ENCODE measurements around the gene MTCL1. TPM values are rescaled to one million over a fixed set of nuclear protein-coding genes. Genes with fewer than 3 reads are reported as not detected.

MTCL1 gene
- 93.7 TPM for polyA plus RNA-seq (2013, experiment 1 of 2; ENCODE audit: insufficient read length)
- polyA plus RNA-seq (2013, experiment 2 of 2; ENCODE audit: insufficient read length) = 91.3 TPM

DNA sequence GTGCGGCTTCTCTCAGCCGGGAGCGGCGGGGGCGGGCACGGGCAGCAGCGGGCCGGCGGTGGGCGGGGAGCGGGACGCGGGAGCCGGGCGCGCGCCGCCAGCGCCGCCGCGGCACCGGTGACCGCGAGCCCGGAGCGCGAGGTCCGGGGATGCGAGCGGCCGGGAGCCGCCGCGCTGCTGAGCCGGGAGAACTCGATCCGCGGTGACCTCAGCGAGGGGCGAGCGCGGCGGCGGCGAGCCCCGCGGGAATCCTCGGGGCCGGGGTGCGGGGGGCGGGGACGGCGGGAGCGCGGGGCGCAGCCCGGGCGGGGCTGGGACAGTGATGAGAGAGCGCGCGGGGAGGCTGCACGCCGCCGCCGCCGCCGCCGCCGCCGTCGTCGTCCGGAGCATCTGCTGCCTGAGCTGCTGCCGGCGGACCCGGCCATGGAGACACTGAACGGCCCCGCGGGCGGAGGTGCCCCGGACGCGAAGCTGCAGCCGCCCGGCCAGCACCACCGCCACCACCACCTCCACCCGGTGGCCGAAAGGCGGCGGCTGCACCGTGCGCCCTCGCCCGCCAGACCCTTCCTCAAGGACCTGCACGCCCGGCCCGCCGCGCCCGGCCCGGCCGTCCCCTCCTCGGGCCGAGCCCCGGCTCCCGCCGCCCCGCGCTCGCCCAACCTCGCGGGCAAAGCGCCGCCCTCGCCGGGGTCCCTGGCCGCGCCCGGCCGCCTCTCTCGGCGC is at the start of gene MTCL1:
Gene MTCL1 (plus strand): TSS at position 319 of the 723 bp plus-strand sequence. CDS start 105 bp downstream, at position 424.
- peak; percentile 75 for DNase-seq

DNA sequence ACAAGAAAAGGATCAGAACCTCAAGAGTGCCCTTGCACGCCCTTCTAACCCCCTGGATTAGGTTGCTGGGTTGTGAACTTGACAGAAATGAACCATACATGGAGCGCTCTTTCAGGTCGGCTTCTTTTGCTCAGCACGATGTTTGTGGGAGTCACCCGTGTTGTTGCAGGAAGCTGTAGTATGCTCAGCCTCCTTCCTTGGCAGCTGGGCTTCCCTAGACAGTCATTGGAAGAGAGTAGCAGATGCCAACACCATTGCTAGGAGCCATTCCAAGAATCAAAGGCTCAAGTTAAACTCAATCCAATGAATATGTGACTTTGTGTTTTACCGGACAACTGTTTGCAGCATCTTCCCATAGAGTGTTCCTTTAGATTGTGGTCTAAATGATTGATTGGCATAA is 49.1 kb upstream of the MTCL1 start:
- no peak for DNase-seq

DNA sequence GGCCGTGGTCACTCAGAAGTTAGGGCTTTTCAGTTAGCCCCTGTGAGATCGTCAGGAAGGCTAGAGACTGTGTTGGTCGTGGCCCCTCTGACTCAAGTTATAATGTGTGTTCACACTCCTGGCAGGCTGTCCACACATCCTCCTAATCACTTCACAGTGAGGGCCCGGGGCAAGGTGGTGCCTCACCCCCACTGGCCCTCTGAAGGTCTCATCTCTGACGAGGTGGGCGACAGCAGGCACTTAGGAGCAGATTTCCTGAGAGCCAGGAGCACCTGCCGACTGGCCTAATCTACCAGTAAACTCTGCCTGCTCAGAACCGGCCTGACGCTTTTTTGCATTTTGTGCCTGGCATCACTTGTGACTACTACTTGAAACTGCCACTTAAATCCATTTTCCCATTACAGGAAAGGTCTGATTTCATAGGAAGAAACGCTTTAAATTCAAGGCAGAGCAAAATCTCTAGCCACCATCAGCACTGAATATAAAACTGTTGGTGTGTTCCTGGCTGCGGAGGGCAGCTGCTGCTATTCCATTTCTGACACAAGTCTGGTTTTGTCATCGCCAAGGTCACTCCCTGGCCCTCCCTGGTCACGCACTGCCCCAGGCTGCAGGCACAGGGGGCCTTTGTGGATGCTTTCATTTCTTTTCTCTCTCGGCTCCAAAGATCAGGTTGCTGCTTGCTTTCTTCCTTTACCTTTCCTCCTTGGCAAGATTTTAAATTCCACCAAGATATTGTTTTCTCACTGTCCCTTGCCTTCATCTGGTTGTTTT is 48.1 kb upstream of the MTCL1 start:
- no peak for DNase-seq

DNA sequence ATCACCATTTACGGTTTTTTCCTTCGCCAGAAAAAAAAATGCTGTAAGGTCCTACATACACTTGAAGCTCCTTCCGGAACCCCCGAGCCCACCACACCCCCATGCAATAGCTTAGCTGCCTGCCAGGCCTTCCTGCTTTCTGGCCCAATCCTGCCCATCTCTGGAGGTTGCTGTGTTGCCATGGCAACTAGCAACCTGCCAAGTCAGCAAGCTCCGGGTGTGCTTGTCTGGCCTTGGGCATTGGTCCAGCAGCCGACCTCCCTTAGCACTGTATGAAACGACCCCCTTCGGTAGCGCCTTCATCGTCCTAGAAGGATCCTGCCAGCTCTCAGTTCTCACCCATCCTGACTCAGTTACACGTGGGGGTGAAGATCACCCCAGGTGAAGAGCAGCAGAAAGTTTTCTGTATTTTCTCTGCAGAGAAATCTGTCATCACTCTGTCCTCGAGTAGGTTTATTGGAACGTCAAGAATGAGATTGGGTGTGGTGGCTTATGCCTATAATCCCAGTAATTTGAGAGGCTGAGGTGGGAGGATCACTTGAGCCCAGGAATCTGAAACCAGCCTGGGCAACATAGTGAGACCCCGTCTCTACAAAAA is 47.4 kb upstream of the MTCL1 start:
- peak; percentile 70 for DNase-seq

DNA sequence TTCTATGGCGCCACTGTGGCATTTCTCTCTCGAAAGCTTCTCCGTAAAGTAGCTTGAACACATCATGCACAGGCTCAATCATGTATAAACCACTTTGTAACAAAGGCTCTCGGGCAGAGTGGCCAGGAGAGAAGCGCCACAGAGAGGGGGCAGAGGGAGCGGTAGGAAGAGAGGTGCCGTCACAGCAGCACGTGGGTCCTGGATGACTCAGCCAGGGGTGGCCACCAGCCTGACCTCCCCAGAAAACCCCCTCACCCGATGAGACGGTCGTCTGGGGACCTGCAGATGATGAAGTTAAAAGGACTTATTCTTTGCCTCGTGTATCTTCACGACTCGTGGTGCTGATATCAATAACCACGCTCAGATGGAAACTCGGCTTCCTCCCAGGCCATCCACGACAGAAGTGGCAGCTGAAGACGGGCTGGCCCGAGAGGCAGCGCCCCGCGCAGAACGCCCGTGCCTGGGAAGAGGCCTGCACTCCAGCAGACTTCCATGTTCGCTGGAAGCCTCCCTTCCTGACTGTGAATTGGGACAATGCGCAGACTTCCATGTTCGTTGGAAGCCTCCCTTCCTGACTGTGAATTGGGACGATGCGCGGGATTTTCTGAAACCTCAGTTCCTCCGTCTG is 46.4 kb upstream of the MTCL1 start:
- no peak for DNase-seq

DNA sequence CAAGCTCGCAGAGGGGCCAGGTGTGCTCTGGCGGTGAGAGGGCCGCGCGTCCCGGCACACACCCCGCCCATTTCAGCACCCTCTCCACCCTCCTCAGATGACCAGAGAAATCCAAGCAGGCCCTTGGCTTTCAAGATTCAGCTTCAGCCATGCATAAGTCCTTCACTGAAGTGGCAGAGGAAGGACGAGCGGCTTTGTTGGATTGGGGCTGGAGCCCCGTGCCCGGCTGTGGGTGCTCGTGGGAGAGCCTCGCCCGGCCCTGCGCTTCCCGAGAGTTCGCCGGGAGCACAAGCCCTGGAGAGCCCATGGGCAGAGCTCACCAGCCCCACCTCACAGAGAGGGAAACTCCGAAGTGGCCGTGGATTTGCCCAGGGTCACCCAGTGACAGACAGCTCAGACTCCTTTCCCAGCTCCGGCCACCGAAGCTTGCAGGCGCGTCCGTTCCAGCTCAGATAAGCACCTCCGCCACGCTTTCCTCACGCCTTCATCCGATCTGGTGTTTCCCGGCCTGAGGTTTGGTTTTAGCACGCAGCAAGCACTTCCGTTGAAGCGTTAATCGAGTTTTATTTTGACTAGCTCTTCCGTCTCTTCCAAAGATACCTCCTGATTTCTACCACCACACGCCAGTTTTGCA is 45.6 kb upstream of the MTCL1 start:
- DNase-seq = no peak

DNA sequence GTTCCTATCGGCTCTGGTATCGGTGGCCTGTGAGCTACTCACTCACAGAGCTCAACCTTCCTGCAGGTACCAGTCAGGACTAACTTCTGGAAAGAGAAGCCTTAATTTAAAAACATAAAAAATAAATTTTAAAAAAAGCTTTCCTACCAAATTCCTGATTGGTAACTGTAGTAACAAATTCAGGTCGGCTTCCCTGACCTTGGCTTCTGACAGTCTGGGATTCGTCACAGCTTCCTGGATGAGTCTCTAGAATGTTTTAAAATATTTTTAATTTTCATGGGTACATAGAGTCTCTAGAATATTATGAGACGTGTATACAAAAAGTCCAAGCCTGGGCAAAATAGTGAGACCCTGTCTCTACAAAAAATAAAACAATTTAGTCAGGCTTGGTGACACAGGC is 45.0 kb upstream of the MTCL1 start:
- no peak for DNase-seq

DNA sequence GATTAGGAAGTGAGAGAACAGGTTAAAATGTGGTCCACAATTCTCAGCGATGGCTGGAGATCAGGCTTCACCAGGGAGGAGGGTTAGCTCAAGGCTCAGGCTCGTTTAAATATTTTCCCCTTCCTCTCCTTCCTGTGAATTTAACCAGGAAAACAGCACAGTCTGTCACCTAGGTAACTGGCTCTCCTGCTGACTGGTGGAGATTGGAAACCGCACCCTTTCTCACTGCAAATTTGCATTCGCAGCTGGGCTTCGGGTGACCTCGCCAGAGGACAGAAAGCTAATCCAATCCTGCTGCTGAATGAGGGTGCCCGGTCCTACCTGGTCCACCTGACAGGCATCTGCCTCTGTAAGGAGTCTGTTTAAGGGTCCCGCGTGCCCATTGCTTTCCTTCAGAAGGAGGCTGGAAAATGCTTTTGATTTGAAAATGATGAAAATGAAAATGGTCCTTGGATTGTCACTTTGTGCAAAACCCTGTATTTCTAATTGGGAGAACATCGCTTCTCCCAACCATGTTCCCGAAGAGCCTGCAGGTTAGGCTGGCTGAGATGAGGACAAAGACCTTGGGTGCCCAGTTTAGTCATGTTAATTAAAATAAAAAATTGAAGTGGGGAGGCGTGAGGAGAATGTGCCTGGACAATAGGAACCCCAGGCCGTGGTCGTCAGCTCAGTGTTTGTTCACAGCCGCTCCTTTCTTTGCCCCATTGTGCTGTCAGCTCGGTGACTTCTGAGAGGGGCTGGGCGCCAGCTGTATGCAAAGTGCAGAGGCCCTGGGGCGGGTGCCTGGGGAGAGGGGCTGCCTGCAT is 43.4 kb upstream of the MTCL1 start:
- DNase-seq = peak; percentile 43

DNA sequence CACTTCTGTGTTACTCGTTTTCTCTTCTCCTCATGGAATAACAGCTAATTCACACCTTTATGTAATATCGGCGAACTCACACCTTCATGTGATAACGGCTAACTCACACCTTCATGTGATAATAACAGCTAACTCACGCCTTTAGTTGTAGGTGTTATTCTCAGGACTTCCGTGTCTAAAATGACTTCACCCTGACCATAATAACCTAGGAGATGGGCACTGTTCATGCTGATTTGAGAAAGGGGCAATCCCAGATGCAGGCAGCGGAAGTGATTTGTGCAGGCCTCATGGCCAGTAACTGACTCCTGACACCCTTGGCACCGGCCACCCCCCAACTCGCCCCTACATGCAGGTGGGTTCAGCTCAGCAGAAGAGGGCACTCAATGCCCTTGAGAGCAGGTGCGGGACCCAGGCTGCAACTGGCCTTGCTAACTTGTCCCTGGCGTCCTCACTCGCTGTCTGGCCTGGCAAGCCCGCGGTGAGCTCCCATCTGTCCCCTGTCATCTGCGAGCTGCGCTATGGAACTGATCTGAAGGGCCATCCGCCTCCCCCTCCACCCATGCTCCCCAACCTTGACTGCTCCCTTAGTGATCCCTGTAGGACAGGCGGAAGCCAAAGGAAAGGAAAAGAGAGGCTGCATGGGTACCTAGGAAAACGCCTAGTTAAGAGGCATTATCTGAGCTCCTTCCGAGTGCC is 42.6 kb upstream of the MTCL1 start:
- no peak for DNase-seq

DNA sequence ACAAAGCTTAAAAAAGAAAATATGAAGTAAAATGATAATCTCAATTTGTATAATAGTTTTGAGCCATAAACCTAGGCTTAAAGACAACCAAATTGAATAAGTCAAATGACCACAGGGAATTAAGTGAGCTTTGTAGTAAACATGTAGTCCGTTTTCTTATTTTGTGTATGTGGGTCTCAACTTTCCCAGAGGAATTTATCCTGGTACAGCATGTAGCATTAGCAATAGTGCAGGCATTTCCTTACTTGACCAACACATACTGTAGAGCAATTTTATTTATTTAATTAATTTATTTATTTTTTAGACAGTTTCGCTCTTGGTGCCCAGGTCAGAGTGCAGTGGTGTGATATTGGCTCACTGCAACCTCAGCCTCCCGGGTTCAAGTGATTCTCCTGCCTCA is 37.5 kb upstream of the MTCL1 start:
- DNase-seq = peak; percentile 49

DNA sequence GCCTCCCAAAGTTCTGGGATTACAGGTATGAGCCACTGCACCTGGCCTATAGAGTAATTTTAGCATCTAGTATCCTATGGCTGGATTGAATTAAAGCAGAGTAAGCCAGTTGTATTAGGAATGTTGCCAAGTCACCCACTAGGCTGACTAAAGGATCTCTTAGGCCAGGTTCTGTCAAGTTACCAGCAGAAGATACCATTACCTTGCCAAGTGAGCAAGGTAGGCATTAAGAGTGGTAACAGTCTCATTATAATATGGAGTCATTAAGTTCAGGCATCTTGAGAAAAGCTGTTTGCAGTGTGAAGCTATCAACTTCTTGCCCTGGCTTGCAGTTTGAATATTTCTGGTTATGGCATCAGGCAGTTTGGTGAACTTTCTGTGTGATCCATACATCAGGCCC is 37.0 kb upstream of the MTCL1 start:
- DNase-seq = no peak

DNA sequence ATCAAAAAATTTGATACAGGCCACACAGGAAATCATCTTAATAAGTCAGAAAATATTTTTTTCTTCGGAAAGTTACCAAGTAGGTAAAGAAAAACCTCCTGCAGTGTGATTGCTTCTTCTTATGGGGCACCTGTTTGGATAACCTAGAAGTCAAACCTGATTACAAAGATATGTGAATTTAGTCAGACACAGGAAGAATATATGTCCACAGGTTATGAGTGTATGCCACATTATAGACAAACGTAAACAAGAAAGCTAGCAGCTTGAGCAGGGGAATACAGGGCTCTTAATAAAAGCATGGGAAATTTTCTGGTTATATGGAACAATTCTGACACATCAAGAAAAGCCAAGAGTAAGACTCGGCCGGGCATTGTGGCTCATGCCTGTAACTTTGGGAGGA is 35.8 kb upstream of the MTCL1 start:
- no peak for DNase-seq

DNA sequence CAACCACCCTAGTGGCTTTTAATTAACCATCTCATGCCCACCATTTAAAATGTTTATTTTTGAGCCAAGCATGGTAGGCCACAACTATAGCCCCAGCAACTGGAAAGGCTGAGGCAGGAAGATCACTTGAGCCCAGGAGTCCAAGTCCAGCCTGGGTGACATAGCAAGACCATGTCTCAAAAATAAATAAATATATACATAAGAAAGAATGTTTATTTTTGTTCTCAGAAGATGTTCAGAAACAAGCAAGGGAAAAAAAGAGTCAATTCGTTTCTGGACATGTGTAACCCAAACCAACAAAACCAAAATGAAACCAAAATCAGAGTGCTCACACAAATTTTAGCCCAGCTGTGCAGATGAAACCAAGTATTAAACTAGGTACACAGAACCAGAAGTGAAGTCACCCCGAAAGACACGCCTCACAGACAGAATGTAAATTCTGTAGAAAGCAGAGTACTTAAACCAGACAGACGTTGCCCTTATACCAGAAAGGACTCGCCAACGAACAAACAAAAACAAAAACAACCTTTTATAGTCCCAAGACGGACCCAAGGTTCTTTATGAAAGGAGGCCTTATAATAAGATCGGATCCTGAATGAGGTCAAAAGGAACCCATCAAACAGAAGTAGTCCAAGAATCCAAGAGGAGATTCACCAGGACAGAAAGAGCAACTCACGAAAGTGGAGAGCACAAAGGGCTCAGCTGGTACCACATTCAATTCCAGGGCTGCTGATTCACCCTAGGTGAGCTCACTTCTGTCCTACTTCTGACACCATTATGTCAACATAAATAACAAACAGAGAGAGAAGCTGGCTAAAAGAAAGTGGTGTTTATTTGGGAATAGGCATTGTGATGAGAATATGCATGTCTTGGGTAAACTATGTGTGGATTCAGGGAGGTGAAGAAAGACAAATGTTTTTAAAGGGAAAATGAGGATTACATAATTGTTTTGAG is 31.8 kb upstream of the MTCL1 start:
- DNase-seq = peak; percentile 14

DNA sequence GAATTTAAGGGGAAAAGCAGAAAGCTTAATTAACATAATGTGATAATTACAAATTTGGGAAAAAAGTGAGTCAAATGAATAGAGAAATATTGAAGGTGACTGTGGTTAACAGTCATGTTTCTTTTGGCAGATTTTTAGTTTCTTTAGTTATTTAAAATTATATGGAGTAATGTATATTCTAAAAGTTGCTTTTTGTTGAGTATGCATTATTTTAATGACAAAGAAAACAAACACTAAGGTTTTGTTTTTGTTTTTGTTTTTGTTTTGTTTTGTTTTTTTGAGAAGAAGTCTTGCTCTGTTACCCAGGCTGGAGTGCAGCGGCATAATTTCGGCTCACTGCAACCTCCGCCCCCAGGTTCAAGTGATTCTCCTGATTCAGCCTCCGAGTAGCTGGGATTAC is 30.3 kb upstream of the MTCL1 start:
- no peak for DNase-seq

DNA sequence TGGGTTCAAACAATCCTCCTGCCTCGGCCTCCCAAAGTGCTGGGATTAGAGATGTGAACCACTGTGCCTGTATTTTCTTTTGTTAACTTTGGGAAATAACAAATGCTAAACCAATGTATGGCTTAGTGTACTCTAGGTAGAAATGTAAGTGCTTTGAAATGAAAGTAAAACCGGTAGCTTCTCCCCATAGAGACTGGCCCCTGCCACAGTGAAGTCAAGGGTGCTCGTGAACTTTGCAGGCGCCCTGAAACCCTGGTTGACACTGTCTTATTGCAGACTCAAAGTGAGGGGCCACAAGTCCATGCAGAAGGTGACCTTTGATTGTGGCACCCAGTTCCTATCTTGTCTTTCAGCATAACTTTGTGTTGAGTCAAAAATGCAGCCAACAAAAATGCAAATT is 24.2 kb upstream of the MTCL1 start:
- no peak for DNase-seq

DNA sequence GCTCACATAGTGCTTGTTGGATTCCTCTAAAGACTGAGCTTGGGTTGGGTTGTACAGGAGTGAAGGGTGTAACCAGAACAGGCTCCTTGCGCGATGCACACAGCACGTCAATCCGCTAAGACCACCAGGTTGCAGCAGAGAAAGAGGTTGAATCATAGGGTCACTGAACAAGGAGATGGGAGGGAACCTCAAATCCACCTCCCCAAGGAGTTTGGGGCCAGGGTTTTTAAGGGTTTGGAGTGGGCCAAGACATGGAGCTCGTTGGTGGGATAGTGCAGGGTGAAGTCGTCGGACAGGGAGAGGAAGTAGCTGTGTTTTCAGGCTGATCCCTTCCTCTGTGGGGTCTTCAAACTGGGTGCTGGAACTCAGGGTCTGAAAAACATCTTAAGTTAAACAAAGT is 20.8 kb upstream of the MTCL1 start:
- no peak for DNase-seq

DNA sequence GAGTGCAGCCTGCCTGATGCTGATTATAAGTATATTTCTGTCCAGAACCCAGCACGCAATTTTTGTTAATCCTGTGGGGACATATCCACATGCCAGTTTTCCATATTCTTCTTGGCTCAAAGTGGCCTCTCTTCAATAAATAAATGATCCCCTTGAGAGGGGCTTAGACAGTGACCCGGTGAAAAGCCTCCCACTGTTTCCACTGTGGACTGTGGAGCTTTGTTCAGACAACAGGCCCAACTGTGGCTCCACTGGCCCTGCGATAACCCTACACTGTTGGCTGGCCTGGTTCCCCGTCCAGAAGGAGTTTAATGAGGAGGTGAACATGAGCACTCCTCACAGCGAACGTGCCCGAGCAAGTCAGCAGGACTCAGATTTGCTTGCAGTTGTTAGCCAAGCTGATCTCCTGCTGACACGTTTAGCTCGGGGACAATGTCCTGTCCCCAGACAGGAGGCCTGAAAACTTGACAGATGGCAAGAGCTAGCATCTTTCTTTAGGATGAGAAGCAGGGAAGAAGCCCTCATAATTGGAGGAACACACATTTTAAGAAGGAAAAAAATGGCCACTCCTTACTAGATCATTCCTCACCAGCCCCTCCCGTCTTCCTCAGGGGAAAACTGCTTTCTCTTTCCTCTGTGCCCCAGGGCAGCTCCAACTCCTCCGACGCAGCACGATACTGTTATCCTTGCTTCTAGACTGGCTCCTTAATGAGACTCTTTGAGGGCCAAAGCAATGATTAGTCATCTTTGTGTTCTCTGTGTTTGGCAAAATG is 20.0 kb upstream of the MTCL1 start:
- DNase-seq = peak; percentile 65

DNA sequence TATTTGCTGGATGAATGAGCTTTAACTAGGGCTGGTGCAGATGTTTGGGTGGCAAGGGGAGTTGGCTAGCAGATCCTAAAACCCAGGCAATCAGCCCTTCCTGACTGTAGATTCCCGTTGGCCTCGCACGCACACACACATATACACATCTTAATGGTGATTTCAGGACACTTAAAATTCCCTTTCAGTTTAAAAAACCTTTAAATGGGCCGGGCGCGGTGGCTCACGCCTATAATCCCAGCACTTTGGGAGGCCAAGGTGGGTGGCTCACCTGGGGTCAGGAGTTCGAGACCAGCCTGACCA is 19.5 kb upstream of the MTCL1 start:
- no peak for DNase-seq

DNA sequence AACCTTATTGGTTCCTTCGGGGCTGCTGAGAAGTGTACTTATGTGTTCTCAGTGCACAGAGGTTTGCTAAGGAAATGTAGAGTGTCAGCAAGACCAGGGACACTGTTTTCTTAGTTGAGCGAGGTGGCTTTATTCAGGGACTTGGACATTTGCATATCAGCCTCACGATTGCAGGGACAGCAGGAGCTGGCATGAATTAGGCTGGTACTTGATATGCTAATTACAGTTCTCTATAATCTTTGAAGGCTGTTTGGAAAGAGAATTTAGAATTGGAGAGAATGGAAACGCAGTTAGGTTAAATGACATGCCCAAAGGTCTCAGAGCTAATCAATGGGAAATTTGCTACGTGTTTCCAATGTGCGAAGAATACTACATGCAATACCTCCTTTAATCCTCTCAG is 18.7 kb upstream of the MTCL1 start:
- DNase-seq = no peak

Data from fibroblast of skin of scalp (primary cell).